Large intestine (tissue), 3 donors: ENCODE results near the gene FANCE. TPM values are rescaled to one million over a fixed set of nuclear protein-coding genes. Genes with fewer than 3 reads are reported as not detected.
A peak's percentile ranks its signal among the peaks of the same experiment; 100 is the strongest.

Source experiments
- DNase-seq, 2 donors: peaks; one replicate each; pipeline versions ENCODE4 v3.0.0 to v3.0.0-alpha.2; 2013
- H3K27ac ChIP-seq: one replicate; pipeline ENCODE4 v1.5.1; 2013; ENCODE audit warnings: low read length
- H3K27me3 ChIP-seq: 2 replicates; pipeline ENCODE4 v1.6.1; 2013; ENCODE audit warnings: low read length; ENCODE audit not compliant: control insufficient read depth, insufficient read depth
- H3K36me3 ChIP-seq: 2 replicates; pipeline ENCODE4 v1.6.1; 2013; ENCODE audit warnings: low read length; ENCODE audit not compliant: control insufficient read depth, insufficient read depth
- H3K4me1 ChIP-seq: one replicate; pipeline ENCODE4 v1.6.1; 2013; ENCODE audit warnings: low read length; ENCODE audit not compliant: control insufficient read depth, insufficient read depth
- H3K4me3 ChIP-seq: one replicate; pipeline ENCODE4 v1.5.1; 2013; ENCODE audit warnings: low read length
- H3K9me3 ChIP-seq: one replicate; pipeline ENCODE4 v1.6.1; 2013; ENCODE audit warnings: mild to moderate bottlenecking, low read depth, low read length, moderate library complexity; ENCODE audit not compliant: control insufficient read depth
- WGBS: methylation state at CpG from one replicate; pipeline ENCODE4 v1.1.5; 2013; ENCODE audit warnings: low lambda C conversion rate; ENCODE audit not compliant: insufficient coverage; 5-methylcytosine and 5-hydroxymethylcytosine counted together
- polyA plus RNA-seq: library from polyadenylated mRNA; unstranded; fragments of 120-200 nt; gene quantifications from one replicate; pipeline ENCODE4 v1.2.1, GENCODE V29; 2013

The FANCE gene
- polyA plus RNA-seq, 1 donor: 9.6 TPM

DNA sequence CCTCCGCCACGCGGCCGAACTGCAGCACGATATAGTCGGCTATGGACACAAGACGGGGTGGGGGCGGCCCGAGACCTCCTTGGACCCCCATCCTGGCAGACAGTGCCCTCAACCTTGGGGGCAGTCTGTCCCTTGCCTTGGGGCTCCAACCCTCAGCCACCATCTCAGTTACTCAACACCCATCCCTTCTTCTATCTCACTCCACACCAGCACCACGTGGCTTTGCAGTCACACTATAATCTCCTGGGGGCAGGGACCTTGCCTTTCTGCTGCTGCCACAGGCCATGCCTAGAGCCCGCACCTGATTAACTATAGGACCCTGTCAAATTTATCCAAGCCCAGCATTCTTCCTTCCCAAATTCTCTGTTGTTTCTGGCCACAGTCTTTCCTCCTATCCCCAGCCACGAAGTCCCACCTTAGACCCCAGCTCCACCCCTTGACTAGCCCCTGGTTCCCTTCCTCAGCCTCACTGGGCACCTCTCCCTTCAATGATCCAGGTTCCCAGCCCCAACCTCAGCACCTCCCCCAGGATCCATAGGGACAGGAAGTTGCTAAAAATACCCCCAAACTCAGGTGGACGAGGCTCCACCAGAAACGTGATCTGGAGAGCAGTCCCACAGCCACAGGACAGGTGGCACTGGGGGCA lies 46.4 kb downstream of the FANCE start:
- Histone ChIP-seq H3K27ac (peak overlapping the region; percentile 74), H3K4me3 (peak overlapping the region; percentile 53), H3K27me3 (peaks cover 17% of the 10 kb centered on the region), H3K4me1 (peaks cover 30% of the 10 kb centered on the region), H3K9me3 (peaks cover 5% of the 10 kb centered on the region), H3K36me3 (no peaks in the 10 kb centered on the region)
- DNase-seq: peak in 1 of 2 donors; percentile 68
- no CpG with 5 or more reads among the region's 14 CpGs for WGBS

DNA sequence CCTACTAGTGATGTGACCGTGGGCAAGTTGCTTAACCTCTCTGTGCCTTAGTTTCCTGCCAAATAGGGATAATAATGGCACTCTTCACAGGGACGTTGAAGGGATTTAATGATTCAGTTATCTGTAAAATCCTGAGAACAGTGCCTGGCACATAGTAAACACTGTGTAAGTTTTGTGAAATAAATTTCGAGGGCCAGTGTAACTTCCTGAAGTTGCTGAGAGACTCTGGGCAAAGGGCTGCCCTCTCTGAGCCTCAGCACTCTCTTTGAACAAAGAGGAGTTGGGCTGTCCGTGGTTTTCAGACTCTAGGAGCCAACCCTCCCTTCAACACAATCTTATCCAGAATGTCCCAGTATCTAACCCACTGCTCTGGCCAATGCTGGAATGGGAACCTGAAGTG lies 47.2 kb downstream of the FANCE start:
- no CpG with 5 or more reads among the region's 4 CpGs for WGBS

DNA sequence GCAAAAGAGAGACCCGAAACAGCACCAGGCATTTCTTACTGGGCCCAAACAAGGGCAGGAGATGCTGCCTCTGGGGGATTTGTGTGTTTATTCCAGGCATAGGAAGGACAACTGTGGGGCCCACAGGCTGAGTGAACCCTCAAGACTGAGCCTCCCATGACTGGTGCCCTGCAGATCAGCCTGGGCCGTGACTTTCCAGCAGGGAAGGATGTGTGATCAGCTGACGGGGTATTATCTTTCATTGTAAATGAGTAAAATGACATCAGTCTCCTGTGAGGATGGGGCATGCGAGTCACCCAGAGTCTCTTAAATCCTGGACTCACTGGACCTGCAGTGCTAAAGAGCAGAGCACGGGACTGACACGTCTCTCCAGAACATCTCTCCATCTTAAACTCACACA lies 48.6 kb downstream of the FANCE start:
- no peak overlapping the region for H3K27ac ChIP-seq
- peak in 1 of 2 donors; percentile 60 for DNase-seq
- no peak overlapping the region for H3K4me3 ChIP-seq
- H3K9me3 ChIP-seq: peaks cover 6% of the 10 kb centered on the region
- no CpG with 5 or more reads among the region's 6 CpGs for WGBS
- H3K36me3 ChIP-seq: no peaks in the 10 kb centered on the region
- peaks cover 12% of the 10 kb centered on the region for H3K4me1 ChIP-seq
- H3K27me3 ChIP-seq: peaks cover 26% of the 10 kb centered on the region

More for the DNA sequence above, 47.2 kb downstream of the FANCE start:
- Histone ChIP-seq H3K27me3 (peaks cover 21% of the 10 kb centered on the region), H3K9me3 (peaks cover 5% of the 10 kb centered on the region), H3K36me3 (no peaks in the 10 kb centered on the region), H3K4me3 (no peak overlapping the region), H3K27ac (no peak overlapping the region), H3K4me1 (peaks cover 22% of the 10 kb centered on the region)
- no peak for DNase-seq

DNA sequence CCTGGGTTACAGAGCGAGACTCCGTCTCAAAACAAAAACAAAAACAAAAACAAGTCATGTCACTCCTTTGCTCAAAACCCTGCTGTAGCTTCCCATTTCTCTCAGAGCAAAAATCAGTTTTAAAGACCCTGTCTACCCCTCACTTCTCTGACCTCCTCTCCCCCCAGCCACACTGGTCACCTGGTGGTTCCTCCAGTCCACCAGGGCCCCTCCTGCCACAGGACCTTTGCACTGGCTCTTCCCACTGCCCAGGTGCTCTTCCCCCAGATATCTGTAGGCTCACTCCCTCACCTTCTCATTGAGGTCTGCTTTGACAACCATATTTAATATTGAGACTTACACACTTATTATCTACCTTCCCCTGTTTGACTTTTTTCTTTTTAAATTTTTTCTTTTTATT lies 49.6 kb downstream of the FANCE start:
- no peak overlapping the region for H3K4me3 ChIP-seq
- no peak for DNase-seq
- peaks cover 10% of the 10 kb centered on the region for H3K9me3 ChIP-seq
- H3K27ac ChIP-seq: no peak overlapping the region
- H3K27me3 ChIP-seq: peaks cover 35% of the 10 kb centered on the region
- no peaks in the 10 kb centered on the region for H3K36me3 ChIP-seq
- no CpG with 5 or more reads among the region's 2 CpGs for WGBS
- H3K4me1 ChIP-seq: peaks cover 15% of the 10 kb centered on the region

DNA sequence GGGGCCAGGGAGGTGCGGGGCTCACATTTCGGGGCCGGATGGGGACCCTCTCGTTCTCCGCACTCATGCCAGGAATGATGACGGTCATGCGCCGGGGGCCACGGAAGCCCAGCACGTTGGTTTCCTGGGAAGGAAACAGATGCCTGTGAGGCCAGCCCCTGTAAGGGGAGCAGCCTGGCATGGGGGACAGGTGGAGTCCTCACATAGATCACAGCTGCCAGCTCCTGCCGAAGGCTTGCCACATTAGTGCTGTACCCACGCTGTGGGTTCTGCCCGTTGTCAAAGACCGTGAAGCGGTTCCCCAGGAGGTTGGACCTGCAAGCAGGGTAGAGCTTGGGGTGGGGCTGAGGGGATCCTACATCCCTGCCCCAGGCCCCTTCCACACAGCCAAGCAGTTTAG lies 51.4 kb downstream of the FANCE start:
- Histone ChIP-seq H3K27me3 (peaks cover 34% of the 10 kb centered on the region), H3K9me3 (peaks cover 5% of the 10 kb centered on the region), H3K4me3 (no peak overlapping the region), H3K4me1 (peaks cover 6% of the 10 kb centered on the region), H3K36me3 (no peaks in the 10 kb centered on the region), H3K27ac (no peak overlapping the region)
- no peak for DNase-seq
- WGBS: no CpG with 5 or more reads among the region's 15 CpGs

DNA sequence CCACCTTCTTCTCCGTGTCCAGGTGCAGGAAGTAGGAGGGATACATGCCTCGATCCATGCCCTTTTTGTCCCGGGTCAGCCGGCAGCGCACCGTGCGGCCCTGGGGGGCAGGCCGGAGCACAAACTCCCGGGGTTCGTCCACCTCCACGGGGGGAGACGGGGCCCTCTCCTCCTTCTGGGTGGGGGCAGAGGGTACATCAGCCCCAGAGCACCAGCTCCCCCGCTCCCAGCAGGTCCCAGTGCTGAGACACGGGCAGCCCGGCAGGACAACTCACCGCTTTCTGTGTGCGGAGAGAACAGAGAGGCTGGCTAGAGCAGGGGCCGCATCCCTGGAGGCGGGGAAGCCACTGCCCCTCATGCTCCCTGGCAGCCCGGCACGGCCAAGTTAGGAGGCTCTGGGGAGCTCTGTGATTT lies 53.9 kb downstream of the FANCE start:
- Histone ChIP-seq H3K4me3 (no peak overlapping the region), H3K9me3 (peaks cover 5% of the 10 kb centered on the region), H3K36me3 (no peaks in the 10 kb centered on the region), H3K27me3 (peaks cover 45% of the 10 kb centered on the region), H3K4me1 (peaks cover 3% of the 10 kb centered on the region), H3K27ac (no peak overlapping the region)
- DNase-seq: no peak
- 40% methylated on average over 2 of the region's 21 CpGs for WGBS

DNA sequence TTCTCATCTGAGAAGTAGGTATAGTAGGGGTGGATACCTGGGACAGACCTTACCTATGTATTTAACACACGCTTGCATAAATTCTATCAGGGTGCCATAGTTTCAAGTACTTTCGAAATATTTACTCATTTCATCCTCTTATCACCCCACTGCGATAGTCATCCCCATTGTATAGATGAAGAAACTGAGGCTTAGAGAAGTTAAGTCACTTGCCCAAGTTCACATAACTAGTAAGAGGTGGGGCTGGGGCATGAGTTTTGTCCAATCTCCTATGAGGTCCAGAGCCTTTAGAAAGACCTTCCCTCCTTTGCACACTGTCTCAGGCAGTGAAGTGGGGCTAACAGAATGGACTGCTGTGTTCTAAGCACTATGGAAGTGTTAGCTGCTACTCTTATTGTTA lies 54.4 kb downstream of the FANCE start:
- no peak overlapping the region for H3K4me3 ChIP-seq
- H3K27ac ChIP-seq: no peak overlapping the region
- peaks cover 5% of the 10 kb centered on the region for H3K4me1 ChIP-seq
- no CpG with 5 or more reads among the region's 3 CpGs for WGBS
- H3K9me3 ChIP-seq: peaks cover 5% of the 10 kb centered on the region
- peaks cover 50% of the 10 kb centered on the region for H3K27me3 ChIP-seq
- H3K36me3 ChIP-seq: no peaks in the 10 kb centered on the region
- no peak for DNase-seq

DNA sequence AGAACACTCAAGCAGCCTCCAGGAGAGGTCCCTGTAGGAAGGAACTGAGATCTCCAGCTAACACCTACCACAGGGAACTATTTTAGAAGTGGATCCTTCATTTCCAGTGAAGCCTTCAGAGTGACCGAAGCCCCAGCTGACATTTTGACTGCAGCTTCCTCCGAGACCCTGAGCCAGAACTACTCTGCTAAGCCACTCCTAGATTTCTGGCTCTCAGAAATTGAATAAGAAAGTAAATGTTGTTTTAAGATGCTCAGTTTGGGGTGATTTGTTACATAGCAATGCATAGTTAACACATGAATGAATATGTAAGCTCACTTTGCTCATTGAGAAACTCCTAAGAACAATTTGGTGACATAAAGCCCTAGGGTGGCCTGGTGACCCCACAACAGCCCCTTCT lies 55.1 kb downstream of the FANCE start:
- H3K27me3 ChIP-seq: peaks cover 55% of the 10 kb centered on the region
- H3K36me3 ChIP-seq: no peaks in the 10 kb centered on the region
- WGBS: no CpG with 5 or more reads among the region's 2 CpGs
- H3K4me3 ChIP-seq: no peak overlapping the region
- H3K9me3 ChIP-seq: peaks cover 5% of the 10 kb centered on the region
- peaks cover 6% of the 10 kb centered on the region for H3K4me1 ChIP-seq
- no peak overlapping the region for H3K27ac ChIP-seq
- DNase-seq: no peak

DNA sequence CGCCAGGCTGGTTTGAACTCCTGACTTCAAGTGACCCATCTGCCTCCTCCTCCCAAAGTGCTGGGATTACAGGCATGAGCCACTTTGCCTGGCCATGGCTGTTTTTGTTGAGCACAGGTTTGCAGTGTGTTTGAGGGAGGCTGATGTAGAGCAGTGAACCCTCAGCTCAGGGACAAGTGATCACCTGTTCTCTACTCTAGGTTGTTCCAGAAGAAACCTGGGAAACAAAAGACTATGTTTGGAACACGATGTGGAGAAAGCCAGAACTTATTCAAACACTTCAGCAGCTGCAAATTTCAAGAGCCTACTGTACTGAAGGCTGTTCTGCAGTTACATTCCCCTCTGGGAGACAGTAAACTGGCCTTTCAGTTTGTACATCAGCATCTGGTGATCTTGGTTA lies 55.9 kb downstream of the FANCE start:
- H3K36me3 ChIP-seq: no peaks in the 10 kb centered on the region
- peaks cover 5% of the 10 kb centered on the region for H3K9me3 ChIP-seq
- H3K4me3 ChIP-seq: no peak overlapping the region
- H3K27me3 ChIP-seq: peaks cover 61% of the 10 kb centered on the region
- H3K4me1 ChIP-seq: peaks cover 6% of the 10 kb centered on the region
- no peak overlapping the region for H3K27ac ChIP-seq
- WGBS: no CpG with 5 or more reads among the region's 2 CpGs
- DNase-seq: no peak

DNA sequence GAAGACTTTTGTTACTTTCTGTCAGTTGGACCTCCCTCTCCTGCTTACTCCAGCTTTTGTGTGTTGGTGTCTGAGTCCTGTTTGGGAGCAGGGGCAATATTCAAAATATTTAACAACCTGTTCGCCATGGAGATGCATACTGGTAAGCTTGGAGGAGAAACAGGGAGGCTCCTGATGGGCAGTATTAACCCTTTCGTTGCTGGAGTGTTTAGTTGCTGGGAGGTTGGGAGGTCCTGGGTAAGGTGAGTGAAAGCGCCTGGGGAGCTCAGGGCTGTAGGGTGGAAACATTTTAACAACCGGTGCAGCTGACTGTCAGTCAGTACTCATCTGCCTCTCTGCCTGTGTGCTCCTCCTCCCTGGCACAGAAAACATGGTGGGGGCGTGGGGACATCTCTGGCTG lies 56.4 kb downstream of the FANCE start:
- Histone ChIP-seq H3K36me3 (no peaks in the 10 kb centered on the region), H3K9me3 (peaks cover 5% of the 10 kb centered on the region), H3K4me3 (no peak overlapping the region), H3K27me3 (peaks cover 59% of the 10 kb centered on the region), H3K4me1 (peaks cover 6% of the 10 kb centered on the region), H3K27ac (no peak overlapping the region)
- DNase-seq: no peak
- 50% methylated on average over 2 of the region's 5 CpGs for WGBS

DNA sequence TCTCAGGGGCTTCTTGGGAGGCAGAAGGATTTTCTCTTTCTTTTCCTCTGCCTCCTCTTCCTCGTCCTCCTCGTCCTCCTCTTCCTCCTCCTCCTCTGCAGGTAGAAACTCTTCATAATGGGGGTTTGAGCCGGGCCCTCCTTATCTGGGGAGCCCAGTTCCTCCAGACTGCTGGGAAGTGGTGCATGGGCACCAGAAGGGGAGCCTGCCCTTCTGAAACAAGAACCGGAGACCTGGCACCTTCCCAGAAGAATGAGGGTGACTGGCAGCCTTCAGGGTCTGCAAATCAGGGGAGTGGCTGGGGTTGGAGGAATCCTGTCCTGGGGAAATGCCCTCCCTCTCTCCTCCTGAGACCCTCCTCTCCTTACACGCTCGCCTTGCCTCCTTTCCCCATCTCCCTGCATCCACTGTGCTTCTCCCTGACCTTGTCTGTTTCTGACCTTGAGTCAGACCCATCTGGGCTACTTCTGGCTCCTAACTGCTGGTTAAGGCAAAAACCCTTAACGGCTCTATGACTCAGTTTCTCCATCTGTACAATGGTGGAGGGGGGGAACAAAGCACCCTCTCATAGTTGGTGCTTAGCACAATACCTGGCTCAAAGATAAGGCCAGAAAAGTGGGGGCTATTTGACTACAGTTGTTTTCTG lies 58.9 kb downstream of the FANCE start:
- Histone ChIP-seq H3K36me3 (no peaks in the 10 kb centered on the region), H3K4me3 (peak overlapping the region; percentile 24), H3K27ac (no peak overlapping the region), H3K9me3 (peaks cover 1% of the 10 kb centered on the region), H3K27me3 (peaks cover 47% of the 10 kb centered on the region), H3K4me1 (peaks cover 5% of the 10 kb centered on the region)
- no peak for DNase-seq
- WGBS: 80% methylated on average over 1 of the region's 7 CpGs
